Stimulated activated CD4-positive, alpha-beta T cell treated with anti-CD3 and anti-CD28 coated beads, Interleukin-2, amount 100 ng/mL, for 24 hours (primary cell): ENCODE data around the gene SOD2.
"Not testable (repeated sequence)": the region's sequence is repeated elsewhere in the genome, so short reads cannot be mapped to it uniquely, and the experiment has no call there.

ENCODE experiments used
- DNase-seq, 2 donors: peaks; one replicate each; pipeline ENCODE4 v3.0.0-alpha.2; 2020

SOD2 gene

GRCh38 chr6:159693128-159693893 is at the start of gene SOD2:
Gene SOD2, minus strand, starts transcription at chr6:159693241. Its CDS starts 74 bp downstream, at chr6:159693167.
- DNase-seq, result peak; percentile 84 to 85

- DNase-seq, result no peak
These were observed 49.1 kb upstream of the SOD2 start for GRCh38 chr6:159742165-159742564.

- DNase-seq, result no peak
These were observed 46.3 kb upstream of the SOD2 start for GRCh38 chr6:159739341-159739740.

- DNase-seq, result no peak
These were observed 43.9 kb upstream of the SOD2 start for GRCh38 chr6:159736908-159737307.

- DNase-seq, result not testable (repeated sequence)
These were observed 40.4 kb upstream of the SOD2 start for GRCh38 chr6:159733395-159733794.

GRCh38 chr6:159732550-159732949 is 39.5 kb upstream of the SOD2 start:
- DNase-seq, result not testable (repeated sequence)

- no peak for DNase-seq
These were observed 37.3 kb upstream of the SOD2 start for GRCh38 chr6:159730332-159730676.

GRCh38 chr6:159729598-159730331 is 36.7 kb upstream of the SOD2 start:
- DNase-seq, result no peak

GRCh38 chr6:159728531-159728964 is 35.5 kb upstream of the SOD2 start:
- no peak for DNase-seq

- peak; percentile 54 to 60 for DNase-seq
These were observed 34.8 kb upstream of the SOD2 start for GRCh38 chr6:159727717-159728445.

- peak; percentile 96 to 97 for DNase-seq
These were observed 34.1 kb upstream of the SOD2 start, which contains the start of gene WTAP for GRCh38 chr6:159726918-159727716. Gene WTAP, plus strand, starts transcription at chr6:159727506. Its CDS starts 8,760 bp downstream, at chr6:159736266.

GRCh38 chr6:159726255-159726917 is 33.3 kb upstream of the SOD2 start:
- DNase-seq, result no peak

- not testable (repeated sequence) for DNase-seq
These were observed 32.2 kb upstream of the SOD2 start for GRCh38 chr6:159725208-159725607.

GRCh38 chr6:159724778-159725177 is 31.7 kb upstream of the SOD2 start:
- DNase-seq, result no peak

GRCh38 chr6:159723259-159723658 is 30.2 kb upstream of the SOD2 start:
- no peak for DNase-seq

GRCh38 chr6:159722655-159723054 is 29.6 kb upstream of the SOD2 start:
- DNase-seq, result no peak

- not testable (repeated sequence) for DNase-seq
These were observed 28.9 kb upstream of the SOD2 start for GRCh38 chr6:159721981-159722380.

GRCh38 chr6:159720708-159721107 is 27.7 kb upstream of the SOD2 start:
- peak in 1 of 2 donors; percentile 33 for DNase-seq

- DNase-seq, result no peak
These were observed 26.2 kb upstream of the SOD2 start for GRCh38 chr6:159719287-159719686.

- DNase-seq, result no peak
These were observed 25.6 kb upstream of the SOD2 start for GRCh38 chr6:159718634-159719033.

GRCh38 chr6:159716247-159717096 is 23.4 kb upstream of the SOD2 start:
- no peak for DNase-seq
